GM19240 (cell line): Measurements from ENCODE around the gene SORL1-AS1.

Experiments used
- DNase-seq: peaks from one replicate; pipeline ENCODE4 v3.0.0; 2011; ENCODE audit warnings: low spot score; ENCODE audit not compliant: insufficient read length

The SORL1-AS1 gene

DNA sequence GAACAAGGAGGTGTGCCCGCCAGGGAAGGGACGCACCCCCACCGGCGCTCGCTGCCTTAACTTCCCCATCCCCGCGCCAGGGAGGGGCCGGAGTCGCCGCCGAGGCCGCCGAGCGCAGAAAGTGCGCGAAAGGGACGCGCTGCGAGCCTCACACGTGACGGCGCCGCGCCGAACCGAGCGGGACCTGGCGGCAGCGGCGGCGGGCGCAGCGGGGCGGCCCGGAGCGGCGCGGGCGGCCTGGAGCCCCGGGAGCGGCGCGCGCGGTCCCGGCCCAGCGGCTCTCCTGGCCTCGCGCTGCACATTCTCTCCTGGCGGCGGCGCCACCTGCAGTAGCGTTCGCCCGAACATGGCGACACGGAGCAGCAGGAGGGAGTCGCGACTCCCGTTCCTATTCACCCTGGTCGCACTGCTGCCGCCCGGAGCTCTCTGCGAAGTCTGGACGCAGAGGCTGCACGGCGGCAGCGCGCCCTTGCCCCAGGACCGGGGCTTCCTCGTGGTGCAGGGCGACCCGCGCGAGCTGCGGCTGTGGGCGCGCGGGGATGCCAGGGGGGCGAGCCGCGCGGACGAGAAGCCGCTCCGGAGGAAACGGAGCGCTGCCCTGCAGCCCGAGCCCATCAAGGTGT, 670 bp downstream of the SORL1-AS1 start, which contains the start of gene SORL1:
Gene SORL1, plus strand, starts transcription at position 329 of the 623 bp plus-strand sequence. Its CDS starts 18 bp downstream, at position 347.
- no peak for DNase-seq

DNA sequence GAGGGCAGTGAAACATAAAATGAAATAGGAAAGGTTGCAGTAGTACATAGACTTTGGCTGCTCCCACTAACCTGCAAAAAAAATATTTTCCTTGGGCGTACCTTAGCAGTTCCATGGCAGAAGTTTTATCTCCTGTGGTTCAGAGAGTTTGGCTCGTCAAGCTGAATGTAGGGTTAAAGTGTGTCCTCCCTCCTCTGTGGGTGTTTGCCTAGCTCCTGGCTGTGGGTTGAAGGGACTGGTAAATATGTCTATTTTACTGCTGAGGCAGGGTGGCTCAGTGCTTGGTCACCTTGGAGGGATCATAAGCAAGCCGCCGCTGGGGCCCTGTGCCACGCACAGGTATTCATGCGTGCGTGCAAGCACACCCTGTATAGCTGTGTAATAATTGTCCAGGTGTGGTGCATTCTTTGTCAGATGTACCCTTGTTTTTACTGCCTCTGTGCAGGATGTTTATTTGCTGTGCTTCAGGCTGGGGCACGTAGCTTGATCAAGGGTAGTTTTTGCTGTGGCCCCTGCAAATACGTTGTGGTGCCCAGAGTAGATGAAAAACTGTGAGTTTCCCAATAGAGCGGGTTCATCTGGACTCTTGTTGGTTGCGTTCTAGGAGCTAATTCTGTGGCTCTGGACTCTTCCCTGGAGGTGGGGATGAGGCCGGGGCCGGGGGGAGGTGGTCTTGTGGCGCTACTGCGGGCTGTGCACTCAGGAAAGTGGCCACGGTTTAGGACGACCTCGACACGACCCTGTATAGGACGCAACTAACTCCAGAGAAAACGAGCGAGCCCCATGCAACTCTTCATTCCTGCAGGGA, 1.4 kb downstream of the SORL1-AS1 start:
- no peak for DNase-seq

DNA sequence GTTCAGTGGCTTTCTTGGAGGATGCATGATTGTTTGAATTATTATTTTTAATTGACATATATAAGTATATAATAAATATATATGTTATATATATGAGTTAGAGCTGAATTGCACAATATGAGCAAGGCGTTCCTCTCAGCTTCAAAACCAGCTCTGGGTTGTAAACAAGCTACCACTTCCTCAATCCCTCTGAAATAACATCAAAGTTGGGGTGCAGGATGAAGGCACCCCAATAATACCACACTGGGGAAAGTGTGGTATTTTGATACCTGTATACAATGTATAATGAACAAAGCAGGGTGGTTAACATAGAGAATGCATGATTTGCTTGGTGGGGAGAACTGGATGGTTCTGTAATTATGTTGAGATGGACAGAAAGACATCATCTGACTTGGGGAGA, 2.4 kb downstream of the SORL1-AS1 start:
- DNase-seq, result no peak

DNA sequence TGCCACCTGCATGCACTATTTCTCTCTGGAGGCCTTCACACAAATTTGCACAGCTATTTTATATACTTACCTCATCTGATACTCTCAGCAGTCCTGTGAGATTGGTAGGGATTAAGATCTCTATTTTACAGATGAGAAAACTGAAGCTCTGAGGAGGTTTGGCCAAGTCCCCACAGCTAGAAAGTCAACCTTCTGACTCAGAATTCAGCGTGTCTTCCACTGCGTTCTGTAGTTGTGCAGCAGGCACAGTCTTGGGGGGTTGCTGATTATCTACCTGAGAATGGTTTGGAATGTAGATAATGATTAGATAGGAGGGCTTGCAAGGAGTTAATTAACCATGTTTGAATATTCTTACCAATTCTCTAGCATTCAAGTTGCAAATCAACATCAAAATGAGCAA, 3.1 kb downstream of the SORL1-AS1 start:
- DNase-seq, result no peak

DNA sequence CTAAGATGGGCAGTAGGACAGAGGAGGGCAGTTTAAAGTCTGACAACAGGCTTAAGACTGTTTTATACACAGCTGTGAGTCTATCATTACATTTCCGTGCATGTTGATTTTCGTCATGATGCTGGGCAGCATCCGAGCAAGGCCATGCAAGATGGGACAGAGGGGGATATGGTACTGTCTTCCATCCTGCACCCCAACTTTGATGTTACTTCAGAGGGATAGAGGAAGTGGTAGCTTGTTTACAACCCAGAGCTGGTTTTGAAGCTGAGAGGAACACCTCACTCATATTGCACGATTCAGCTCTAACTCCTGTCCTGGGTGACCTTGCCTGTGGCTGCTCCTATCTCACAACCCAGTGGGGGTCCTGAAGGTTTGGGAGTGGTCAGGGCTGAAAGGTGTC, 3.6 kb downstream of the SORL1-AS1 start:
- DNase-seq, result no peak

DNA sequence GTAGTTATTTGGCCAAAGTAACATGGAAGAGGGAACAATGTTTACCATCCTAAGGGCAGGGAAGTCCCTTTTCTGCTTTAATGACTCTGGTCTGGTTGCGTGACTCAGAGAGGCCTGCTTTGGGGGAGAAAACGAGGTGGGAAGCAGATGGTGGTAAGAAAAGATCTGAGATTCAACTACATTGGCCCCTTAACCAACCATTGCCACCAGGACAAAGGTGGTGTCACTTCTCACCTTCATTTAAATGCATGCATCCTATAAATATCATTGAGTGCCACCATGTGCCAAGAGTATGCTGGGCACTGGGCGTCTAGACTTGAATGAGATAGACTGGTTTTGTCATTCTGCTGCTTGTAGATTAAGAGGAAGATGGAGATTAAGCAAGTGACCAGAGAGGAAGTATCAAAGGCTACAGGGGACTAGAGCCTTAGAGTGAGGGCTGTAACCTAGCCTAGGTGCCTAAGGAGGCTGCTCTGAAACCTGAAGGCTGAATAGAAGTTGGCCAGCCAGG, 4.3 kb downstream of the SORL1-AS1 start:
- no peak for DNase-seq

DNA sequence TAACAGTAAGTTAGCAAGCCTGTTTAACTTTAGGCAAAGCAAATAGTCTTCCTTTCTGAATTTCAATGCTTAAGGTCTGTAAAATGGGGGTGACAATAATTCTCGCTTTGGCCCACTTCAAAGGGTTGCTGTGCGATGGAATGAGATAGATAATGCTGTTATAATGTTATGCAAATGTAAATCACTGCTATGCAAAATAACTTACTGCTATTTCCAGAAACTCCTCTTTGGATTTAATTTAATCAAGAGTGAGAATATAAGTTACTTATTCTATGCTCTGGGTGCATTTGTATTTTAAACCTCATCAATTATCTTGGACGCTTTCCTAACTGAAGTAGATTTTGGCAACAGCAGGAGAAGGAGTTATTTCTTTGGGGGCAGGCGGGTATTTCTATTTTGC, 4.8 kb downstream of the SORL1-AS1 start:
- no peak for DNase-seq

DNA sequence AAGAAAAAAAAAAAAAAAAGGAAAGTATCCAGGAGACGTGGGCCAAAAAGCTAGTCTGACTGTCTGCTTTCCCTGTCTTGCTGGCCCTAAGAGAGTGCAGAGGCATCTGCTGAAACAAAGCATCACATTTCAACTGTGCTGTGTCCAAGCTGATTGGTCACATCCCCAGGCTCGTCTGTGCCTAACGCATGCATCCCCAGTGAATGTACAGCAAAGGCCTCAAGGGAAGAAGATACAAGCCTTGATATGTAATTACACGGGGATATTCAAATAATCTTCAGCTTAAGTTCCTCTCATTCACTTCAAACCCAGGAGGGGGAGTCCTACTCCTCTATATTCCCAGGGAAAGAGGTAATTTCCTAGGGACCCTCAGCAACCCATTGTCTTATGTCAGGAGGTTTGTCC, 6.0 kb downstream of the SORL1-AS1 start:
- no peak for DNase-seq

DNA sequence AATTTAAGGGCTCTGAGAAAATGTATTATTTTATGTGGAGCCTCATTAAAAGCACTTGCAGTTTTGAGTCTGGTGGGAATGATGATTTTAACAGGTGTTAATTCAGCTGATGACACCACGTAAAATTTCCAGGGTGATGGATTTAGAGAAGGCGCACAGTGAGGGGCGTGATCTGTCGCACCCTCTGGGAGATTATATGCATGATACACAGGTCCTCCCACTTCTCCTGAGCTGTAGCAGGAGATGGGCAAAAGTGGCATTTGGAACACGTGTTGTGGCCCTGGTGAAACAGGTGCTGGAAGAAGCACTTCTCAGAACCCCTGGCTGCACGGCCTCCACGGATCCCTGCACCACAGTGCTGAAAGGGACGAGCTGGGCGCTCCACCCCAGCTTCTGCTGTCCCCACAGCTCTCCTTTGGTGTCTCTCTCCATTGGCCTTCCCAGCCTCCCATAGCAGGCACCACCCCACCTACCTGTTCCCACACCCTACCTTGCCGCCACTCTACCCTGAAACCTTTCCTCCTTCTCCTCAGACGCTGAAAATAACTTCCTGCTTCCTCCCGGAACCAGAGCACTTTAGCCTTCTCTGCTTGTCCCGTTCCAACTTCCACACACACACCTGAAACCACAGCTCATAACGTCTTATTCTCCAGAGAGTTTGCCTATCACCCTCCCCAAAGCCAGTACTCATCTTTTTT, 7.5 kb downstream of the SORL1-AS1 start:
- no peak for DNase-seq

DNA sequence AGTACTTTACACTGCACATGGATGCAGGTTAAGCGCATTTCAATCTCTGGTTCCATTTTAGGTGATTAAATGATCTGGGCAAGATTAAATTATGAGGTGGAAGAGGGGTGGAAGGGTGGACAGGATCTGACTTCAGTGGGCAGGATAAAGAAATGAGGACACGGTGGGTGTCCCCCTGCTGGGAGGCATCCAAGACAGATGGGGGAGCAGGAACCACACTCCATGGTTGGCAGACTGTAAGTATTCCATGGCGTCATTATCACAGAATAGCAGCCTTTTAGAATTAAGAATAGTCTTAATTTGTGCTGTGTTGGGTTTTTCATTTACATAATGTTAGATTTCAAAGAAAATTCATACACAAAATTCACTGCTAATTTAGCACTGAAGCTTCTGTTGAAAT, 8.2 kb downstream of the SORL1-AS1 start:
- no peak for DNase-seq

DNA sequence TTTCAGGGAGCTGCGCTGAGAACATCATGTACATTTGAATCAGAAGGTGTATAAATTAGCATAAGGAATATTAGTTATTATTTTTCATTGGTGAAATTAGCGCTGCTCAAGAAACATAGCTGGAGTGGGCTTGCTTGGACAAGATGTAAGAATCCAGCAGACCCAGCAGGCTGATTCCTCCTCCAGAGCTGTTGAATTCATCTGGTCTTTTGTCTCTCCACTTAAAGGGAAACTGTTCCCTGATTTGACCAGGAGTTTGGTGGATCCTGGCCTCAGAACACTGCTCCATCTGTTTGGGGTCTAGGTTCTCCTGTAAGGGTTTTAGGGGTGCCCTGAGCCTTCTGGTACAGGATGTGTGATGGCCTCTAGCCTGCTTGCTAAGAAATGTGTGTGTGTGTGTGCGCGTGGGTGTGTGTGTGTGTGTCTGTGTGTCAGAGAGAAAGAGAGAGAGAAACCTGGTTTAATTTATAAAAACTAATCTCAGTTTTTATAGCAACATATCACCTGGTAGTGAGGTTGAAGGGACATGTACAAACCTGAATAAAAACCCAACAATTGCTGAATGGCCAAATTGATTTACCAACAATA, 9.0 kb downstream of the SORL1-AS1 start:
- DNase-seq, result no peak

DNA sequence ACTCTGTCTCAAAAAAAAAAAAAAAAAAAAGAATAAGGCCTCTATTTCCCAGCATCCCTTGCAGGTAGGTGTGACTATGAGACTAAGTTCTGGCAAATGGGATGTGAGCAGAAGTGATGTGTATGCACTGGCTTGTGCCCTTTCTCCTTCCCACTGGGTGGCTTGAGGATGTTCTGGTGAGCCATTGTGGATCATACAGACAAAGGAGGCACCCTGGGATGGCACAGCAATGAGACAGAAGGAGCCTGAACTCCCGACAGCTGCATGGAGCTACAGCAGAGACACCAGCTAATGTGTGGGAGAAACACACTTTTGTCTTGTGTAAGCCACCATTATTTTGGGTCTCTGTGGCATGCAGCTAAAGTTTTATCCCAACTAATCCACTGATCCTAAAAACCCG, 11.2 kb downstream of the SORL1-AS1 start:
- no peak for DNase-seq

DNA sequence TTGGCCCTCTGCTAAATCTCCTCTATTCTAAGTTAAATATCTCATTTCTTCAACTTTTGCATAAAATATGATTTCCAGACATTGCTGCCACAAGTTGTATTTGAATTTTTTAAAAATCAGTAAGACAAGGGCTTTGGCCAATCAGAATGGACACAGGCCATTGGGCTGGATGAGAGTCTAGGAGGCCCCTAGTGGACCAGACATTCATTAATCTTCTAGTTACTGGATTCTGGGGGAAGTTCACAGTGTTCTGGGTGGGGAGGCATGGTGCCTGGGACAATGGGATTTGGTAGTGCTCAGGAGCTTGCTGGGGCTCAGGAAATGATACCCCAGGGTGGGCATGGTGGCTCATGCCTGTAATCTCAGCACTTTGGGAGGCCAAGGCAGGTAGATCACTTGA, 13.0 kb downstream of the SORL1-AS1 start:
- DNase-seq, result no peak

DNA sequence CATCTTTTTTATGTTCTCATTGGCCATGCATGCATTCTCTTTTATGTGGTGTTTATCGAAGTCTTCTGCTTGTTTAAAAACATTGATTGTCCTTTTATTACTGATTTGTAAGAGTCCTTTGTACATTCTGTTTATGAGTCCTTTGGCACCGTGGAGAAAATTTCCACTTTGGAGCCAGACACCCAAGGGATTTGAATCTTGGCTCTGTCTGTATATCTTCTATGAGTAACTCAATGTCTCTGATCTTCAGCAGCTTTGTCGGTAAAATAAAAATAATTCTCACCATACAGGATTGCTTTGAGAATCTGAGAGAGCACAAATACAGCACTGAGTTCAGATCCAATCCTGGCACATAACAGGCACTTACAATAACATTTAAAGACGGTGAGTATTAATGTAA, 13.4 kb downstream of the SORL1-AS1 start:
- no peak for DNase-seq

DNA sequence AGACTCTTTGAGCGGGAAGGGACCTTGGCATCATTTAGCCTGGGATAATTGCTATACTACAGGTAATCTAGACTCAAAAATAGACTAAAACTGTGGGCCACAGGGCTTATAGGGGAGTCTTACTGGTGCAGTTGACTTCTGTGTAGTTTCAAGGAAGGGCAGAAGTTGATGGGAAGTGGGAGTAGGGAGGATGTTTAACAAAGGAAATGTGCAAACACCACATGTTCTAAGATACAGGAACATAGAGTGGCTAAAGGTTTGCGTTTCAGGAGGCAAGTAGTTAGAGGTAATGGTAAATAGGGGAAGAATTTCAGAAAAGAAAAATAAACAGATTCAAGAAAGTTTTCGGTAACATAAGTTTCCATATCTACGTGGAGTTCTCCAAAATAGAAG, 15.1 kb downstream of the SORL1-AS1 start:
- no peak for DNase-seq

DNA sequence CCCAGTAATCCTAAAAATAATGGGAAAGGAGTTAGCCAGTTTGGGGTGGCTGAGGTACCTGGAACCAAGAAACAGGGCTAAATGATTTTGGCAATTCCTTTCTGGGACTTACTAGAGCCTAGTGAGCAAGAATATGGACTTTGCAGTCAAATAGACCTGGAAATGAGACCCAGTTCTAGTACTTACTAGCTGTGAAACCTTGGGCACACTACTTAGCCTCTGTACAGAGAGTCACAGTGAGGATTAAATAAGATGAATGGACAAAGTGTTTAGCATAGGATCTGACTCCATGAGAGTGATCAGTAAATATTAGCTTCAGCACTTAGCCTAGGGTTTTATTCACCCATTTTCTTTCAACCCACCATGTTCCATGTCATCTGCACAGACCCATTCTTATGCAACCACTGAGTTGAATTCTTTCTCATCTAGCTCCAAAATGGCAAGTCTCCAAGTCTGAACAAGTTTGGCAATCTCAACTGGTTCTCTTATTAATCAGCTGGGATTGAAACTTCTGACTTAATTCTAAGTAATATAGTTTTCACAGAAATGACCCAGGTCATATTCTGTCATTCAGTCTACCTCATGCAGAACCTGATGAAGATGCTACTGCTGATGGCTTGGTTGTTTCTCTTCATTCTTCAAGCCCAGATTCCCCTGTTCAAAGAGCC, 15.6 kb downstream of the SORL1-AS1 start:
- no peak for DNase-seq

DNA sequence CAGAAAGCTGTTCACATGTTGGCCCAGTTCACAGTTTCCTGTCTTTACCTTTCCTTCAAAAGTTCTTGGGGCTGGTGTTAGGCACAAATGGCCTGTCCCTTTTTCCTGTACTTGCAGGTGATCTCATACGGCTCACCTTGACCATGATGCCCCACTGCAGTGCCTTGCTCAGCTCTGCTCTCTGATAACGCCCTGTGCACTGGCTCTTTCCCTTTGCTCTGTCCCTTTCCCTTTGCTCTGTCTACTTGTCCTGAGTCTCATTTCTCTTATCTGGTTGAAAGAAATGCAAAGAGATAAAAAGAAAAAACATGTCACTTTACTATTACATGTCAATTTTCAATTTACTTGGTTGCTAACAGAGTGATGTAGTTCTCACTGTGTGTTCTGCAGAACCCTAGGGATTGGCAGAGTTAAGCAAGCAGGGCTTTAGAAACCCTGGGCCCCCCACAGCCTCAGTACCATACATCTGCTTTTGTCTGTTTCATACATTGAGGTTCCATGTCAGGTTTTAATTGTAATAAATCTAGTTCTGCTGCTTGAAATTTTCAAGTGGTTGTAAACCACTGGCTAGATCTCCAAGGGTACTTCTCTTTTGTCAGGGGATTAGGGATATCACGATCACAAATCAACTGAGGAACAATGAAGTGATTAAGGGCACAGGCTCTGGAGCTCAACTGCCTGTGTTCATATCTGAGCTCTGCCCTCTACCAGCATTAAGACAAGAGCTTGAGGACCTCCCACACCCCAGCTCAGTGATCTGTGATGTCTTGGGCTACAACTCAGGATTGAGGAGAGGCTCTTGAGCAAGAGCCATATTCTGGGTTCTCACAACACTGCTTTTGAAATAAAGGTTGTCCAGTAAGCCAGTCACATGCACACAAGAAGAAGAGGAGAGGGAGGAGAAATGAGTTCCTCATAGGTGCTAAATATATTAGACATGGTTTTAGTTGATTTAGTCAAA, 16.9 kb downstream of the SORL1-AS1 start:
- no peak for DNase-seq

DNA sequence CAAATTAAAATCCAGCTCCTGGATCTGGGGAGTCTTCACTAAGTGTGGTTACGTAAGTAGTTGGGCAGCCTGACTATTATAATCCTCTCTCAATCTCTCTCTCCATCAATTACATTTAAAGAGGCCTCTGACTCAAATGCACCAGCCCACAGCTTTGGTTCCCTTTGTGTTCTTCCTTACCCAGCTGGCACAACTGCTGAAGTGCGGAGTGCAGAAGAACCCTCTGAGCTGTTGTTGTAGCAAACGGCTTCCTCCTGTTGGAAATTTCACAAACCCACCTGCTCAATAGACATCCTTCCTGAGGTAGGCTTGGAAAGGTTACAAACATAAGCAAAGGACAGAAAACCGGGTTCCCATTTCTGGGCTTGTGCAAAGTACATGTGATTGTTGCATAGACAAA, 17.6 kb downstream of the SORL1-AS1 start:
- DNase-seq, result no peak

DNA sequence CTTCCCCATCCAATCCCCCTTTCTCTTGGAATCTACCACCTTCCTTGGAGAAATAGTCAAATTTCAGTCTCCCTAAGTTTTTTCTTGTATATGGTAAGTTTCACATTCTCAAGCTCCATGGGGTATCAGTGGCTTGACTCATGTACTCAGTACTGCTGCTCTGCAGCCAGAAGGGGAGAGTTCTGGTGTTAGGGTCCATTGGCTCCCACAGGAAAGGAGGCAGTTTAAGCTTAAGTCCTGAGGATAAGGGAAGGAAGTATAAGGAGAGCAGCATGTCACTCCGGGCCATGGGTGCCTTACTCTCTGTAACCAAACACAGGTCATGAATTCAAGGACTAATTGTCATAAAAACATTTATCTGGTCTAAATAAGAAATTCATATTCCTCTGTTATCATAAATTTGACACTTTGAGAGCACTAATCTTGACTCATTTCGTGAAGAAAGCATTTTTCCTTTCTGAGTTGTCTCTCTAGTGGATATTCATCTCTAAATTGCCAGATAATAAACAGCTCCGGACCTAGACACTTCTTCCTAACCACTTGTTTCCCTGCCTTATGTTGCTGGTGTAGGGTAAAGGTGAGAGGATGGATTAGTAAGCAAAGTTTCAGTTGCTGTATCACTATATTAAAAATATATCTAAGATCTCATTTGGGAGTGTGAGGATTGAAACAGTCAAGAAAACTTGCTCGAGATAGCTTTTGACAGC, 20.8 kb downstream of the SORL1-AS1 start:
- DNase-seq, result no peak

DNA sequence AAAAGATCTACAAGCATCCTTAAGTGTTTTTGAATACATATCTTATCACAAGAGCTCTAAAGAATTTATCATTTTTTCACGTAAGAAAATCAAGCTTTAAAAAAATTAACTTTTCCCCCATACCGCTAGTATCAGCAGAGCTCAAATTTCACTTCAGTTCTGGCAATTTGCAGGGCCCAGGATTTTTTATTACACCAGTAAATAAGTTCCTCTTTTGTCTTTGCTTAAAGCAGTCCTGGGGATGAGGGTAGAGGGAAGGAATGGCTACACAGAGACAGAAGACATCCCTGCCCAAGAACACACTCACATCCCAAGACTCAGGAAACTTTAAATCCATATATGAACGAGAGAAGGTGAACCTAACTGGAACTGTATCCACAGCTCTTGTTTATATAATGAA, 23.2 kb downstream of the SORL1-AS1 start:
- no peak for DNase-seq
